Dermis microvascular lymphatic vessel endothelial cell (primary cell): ENCODE data around the gene IRAK2. TPM values are rescaled to one million over a fixed set of nuclear protein-coding genes. Genes with fewer than 3 reads are reported as not detected.

Experiments
- DNase-seq, 2 donors: peaks; one replicate each; pipeline versions ENCODE4 v3.0.0 to v3.0.0-alpha.2; 2010; ENCODE audit warnings: low read depth in 2 of 2
- total RNA-seq: library from RNA; depleted of rRNA; stranded (reverse); fragments of >200 nt; gene quantifications from 2 replicates; pipeline ENCODE4 v1.2.1, GENCODE V29; 2014

Gene IRAK2
- total RNA-seq, 1 donor from 2014 or later = 60.3 TPM

- no peak for DNase-seq
Measured at GRCh38 chr3:10188804-10189556, 24.3 kb downstream of the IRAK2 start.

GRCh38 chr3:10189557-10190354 lies 25.0 kb downstream of the IRAK2 start:
- peak; percentile 89 to 96 for DNase-seq

GRCh38 chr3:10192953-10193691 lies 28.4 kb downstream of the IRAK2 start:
- peak; percentile 86 to 96 for DNase-seq

GRCh38 chr3:10193692-10194327 lies 29.1 kb downstream of the IRAK2 start:
- DNase-seq = no peak

- DNase-seq = no peak
Measured at GRCh38 chr3:10194328-10195071, 29.8 kb downstream of the IRAK2 start.

GRCh38 chr3:10195366-10196089 lies 30.8 kb downstream of the IRAK2 start:
- no peak for DNase-seq

GRCh38 chr3:10196389-10197052 lies 31.8 kb downstream of the IRAK2 start:
- DNase-seq = peak in 1 of 2 donors; percentile 68

GRCh38 chr3:10198226-10198625 lies 33.5 kb downstream of the IRAK2 start:
- DNase-seq = no peak

GRCh38 chr3:10198761-10199649 lies 34.3 kb downstream of the IRAK2 start:
- peak in 1 of 2 donors; percentile 74 for DNase-seq

- DNase-seq = no peak
Measured at GRCh38 chr3:10204921-10205320, 40.2 kb downstream of the IRAK2 start.

- peak in 1 of 2 donors; percentile 91 for DNase-seq
Measured at GRCh38 chr3:10205451-10206165, 40.9 kb downstream of the IRAK2 start.

GRCh38 chr3:10206166-10206511 lies 41.4 kb downstream of the IRAK2 start:
- DNase-seq = peak in 1 of 2 donors; percentile 66

- no peak for DNase-seq
Measured at GRCh38 chr3:10213156-10213792, 48.6 kb downstream of the IRAK2 start.

GRCh38 chr3:10215578-10216368 lies 51.1 kb downstream of the IRAK2 start:
- no peak for DNase-seq

GRCh38 chr3:10217359-10217758 lies 52.6 kb downstream of the IRAK2 start:
- DNase-seq = no peak

GRCh38 chr3:10219737-10220136 lies 55.0 kb downstream of the IRAK2 start:
- DNase-seq = peak in 1 of 2 donors; percentile 30
